NCI-H2081 (cell line): ENCODE data around the gene GPS1.

ENCODE experiments used
- DNase-seq, 2 experiments: peaks; one replicate each; lab custom pipeline; 2025; lab: John Stamatoyannopoulos, UW

GPS1 gene

DNA sequence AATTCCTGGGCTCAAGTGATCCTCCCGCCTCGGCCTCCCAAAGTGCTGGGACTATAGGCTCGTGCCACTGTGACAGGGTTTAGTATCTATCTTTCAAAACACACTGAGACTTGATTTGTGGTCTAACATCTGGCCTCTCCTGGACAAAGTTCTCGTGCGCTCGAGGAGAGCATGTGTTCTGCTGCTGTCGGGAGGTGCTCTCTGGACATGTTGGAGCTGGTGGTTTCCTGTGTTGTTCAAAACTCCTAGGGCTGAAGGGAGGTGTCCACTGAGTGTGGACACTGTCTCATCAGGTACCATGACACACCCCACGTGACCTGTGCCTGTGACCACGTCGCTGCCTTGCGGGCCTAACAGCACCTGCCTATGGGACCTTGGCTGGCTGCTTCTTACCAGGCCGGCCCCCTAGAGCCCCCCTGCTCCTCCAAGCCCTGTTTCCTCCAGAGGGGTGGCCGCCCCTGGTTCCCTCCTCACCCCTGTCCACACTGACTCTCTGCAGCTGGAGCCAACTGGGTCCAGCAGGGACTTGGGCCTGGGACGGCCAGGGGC lies 5.7 kb upstream of the GPS1 start:
- no peak for DNase-seq

DNA sequence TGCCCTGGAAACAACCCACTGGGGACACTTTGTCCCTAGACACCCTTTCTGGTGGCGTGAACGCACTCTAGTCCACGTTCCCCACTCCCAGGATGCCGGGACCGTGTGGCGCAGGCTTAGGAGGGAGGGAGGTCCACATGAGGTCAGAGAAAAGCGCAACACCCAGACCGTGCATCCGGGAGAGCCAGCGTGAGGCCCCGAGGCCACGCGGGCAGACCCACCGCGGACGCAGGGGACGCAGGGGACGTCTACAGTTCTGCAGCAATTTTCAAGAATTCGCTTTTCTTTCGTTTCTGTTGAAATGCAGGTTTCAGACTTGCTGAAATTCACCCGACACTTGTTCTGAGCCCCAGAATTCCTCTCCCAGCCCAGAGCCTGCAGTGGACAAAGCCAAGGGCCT lies 4.8 kb upstream of the GPS1 start:
- DNase-seq = no peak

DNA sequence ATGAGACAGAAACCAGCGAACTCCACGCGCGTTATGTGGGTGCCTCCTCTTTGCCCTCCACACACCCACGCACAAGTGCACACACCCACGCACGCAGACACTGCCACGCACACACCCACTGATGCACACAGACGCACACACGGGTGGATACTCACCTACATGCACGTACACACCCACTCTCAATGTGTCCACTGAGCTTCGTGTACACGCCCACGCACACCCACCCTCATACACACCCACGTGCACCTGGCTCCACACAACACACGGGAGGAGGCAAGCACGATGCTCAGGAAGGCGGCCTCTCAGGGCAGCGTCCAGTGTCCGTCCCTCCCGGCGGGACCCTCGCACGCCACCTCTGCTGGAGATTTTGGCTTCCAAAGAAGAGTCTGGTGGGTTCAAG lies 4.3 kb upstream of the GPS1 start:
- DNase-seq = no peak

DNA sequence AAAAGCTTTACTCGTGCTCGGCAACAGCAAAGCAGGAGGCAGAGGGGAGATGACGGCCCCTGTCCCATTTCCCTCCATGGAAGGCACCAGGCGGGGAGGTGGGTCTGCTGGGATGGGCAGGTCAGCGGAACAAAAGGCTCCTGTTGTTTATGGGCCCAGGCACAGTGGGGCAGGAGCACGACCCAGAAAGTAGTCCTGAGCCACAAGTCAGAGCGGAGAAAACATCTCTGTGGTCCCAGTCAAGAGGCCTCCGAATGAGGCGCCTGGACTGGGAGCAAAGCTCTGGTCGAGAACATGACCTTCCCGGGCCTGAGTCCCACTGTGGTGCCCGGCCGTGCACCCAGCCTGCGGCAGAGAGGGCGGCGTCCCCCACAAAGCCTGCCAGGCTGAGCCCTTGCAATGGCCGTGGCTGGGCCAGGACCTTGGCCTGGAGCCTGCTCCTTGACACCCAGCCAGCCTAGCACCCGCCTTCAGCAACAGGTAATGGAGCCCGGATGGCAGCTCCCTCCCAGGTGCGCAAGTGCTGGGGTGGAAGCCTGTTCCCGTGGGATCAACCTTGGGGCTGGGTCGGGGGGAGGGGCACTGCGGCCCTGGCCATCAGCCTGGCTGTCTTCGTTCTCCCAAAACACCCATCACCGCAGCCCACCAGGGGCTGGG lies 3.7 kb upstream of the GPS1 start:
- DNase-seq = no peak

DNA sequence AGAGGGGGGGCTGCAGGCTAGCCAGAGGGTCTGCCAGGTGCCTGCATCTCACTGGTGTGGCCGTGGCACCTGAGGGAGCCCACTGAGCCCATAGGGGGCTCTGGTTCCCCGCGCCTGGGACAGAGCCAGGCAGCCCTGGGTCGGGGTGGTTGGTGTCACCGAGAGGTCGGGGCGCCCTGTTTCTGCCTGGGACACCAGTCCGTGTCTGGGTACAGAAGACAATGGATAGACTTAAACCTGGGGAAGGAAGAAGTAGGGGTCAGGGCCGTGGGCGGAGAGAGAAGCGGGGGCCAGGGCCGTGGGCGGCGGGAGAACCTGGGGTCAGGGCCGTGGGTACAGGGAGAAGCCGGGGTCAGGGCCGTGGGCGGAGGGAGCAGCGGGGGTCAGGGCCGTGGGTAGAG lies 3.1 kb upstream of the GPS1 start:
- no peak for DNase-seq

DNA sequence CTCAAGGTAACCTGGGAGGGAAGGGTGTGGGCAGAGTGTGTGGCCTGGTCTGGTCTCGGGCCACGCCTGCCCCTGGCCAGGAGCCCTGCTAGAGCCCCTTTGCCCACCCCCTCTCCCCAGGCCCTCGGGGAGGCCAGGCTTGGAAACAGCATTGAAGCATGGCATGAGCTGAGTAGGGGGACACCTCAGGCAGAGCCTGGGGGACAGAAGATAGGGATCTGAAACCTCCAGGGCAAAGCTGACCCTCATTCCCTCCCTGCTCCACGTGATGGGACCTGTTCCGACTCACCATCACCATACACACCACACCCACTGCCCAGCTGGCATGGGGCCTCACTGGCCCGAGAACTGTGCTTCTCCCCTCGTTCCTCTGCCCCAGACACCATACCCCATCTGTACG lies 2.6 kb upstream of the GPS1 start:
- DNase-seq = no peak

DNA sequence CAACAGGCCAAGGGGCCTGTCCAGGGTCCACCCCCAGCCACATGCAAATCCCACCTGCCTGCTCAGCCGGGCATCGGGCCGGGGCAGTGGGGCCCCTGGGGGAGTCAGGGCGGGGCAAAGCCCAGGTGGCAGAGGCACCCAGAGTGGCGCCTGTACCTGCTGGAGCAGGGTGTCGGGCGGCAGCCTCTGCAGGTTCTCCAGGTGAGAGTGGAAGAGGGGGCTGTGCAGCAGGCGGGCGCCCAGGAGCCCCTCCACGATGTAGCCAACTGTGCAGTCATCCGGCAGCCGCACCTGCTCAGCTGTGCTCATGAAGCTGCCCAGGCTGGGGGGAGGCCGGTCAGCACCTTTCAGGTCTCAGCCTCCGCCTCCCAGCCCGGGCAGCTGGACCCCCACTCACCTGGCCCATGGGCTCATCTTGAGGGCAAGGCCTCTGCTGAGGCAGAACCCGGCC lies 2.2 kb upstream of the GPS1 start:
- DNase-seq = no peak

DNA sequence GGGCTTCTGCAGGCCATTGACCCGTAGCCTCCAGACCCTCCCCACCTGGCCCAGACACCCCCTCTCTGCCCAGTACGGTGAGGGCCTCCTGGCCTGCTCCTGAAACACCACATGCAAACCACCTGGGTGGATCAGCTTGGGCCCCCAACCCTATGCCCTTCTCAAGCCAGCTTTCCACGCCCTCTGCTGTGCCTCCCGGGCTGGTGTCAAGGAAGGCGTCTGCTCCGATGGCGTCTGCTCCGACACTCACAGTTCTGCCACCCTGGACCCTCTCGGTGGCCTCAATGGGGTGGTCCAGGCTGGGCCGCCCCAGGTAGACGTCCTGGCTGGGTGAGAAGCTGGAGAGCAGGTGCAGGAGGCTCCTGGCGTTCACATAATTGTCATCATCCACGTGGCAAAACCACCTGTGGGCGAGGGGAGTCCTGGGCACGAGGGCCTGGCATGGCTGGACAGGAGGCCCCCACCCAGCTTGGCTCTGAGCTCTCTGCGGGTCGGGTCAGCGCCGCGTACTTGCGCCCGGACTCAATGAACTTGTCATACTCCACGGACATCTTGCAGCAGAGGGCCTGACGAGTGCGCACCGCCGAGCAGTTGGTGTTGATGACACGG lies 1.4 kb upstream of the GPS1 start:
- DNase-seq = no peak

DNA sequence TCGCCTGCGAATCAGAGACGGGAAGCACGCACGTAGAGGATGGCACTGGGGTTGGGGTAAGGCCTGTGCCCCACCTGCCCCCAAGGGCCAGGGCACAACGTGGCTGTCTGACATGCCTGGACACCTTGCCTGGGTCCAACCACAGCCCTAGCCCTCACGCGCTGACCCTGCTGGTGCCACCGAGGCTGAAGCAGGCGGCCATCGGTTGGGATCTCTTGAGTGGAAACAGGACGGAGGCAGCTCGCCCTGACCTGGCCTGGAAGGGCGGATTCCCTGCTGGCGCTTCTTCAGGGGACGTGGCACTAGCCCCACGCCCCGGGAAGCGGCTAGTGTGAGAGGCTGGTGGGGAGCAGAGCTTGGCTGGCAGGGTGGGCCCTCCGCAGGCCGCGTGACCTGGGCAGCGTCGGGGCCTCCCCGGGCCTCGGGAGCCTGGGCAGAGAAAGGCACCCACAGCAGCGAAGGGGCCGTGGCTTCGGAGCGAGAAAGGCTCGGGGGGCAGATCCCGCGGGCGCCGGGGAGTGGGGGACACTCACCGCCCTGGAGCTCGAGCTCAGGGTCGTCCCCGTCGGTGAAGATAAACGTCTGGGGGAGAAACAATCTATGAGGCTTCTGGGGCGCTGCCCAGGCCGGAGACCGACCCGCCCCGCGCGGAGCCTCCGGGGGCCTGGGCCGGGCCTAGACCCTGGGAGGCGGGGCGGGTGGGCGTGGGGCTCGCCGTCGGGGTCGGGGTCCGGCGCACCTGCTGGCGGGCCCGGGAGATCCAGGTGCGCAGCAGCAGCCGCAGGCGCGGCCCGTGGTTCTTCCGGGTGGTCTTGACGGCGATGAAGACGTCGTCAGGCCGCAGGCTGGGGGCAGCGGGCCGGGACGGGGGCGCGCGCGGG lies 697 bp upstream of the GPS1 start:
- DNase-seq = no peak

DNA sequence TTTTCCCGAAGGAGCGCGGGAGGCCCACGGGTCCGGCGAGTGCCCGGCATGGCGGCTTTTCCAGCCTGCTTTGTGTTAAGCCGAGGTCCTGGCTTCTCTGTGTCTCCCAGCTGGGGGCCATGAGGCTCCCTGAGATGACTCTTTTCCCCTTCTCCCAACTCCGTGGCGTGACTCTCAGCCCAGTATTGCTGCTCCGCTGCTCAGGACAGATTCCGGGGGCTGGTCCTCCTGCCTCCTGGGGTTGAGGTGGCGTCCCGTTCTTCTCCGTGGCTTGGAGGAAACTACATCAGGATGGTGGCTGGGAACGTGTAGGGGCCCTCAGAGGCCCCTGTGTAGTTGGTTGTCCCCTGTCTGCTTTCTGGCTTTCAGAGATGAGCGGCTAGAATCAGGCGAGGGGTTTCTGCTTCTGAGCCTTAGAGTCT lies 951 bp downstream of the GPS1 start:
- DNase-seq = no peak

DNA sequence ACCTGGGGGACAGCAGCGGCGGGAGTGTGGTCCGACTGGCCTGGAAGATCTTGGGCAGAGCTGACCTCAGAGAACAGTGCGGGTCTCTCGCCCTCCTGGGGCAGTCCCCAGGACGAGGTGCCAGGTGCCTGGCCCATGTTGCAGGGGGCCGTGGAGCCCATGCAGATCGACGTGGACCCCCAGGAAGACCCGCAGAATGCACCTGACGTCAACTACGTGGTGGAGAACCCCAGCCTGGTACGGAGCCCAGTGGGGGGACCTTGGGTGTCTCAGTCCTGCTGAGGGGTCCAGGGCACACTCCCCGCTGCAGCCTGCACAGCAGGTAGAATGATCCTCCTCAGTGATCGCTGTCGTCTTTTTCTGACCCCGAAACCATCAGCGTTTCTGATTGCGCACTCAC lies 1.4 kb downstream of the GPS1 start:
- no peak for DNase-seq

DNA sequence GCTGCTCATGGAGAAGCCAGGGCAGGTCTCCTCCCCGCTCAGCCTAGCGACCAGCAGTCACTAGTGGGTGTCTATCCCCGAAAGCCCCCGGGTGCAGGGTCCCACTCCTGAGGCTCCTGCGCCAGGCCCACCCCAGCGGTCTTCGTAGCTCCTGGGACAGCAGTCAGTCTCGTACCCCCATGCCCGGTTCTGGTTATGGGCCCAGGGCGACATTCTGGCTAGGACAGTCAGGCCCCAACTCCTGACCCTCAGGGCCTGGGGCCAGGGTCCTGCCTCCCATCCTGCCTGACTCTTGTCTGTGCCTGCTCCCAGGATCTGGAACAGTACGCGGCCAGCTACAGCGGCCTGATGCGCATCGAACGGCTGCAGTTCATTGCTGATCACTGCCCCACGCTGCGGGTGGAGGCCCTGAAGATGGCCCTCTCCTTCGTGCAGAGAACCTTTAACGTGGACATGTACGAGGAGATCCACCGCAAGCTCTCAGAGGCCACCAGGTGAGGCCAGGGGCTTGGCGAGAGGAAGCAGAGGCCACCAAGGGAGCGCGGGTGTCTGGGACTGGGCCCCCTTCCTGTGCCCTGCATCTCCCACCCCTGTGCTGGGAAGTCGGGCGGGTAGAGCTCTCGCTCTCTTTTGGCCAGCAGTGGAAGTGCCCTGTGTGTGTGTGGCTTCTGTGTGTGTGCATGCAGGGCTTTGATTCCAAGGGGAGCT lies 2.0 kb downstream of the GPS1 start:
- no peak for DNase-seq

DNA sequence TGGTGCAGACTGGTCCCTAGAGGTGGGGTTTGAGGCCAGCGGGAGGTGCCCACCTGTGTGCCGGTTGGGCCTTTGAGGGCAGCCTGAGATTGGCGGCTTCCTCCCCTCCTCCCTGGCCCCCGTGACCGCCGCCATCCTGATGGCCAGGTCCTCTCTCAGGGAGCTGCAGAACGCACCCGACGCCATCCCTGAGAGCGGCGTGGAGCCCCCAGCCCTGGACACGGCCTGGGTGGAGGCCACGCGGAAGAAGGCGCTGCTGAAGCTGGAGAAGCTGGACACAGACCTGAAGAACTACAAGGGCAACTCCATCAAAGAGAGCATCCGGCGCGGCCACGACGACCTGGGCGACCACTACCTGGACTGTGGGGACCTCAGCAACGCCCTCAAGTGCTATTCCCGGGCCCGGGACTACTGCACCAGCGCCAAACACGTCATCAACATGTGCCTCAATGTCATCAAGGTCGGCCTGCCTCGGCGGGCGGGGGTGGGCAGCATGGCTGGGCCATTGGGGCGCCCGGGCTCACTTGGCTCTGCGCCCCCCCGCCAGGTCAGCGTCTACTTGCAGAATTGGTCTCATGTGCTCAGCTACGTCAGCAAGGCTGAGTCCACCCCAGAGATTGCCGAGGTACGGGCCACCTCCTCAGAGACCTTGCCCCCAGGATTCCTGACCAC lies 2.8 kb downstream of the GPS1 start:
- no peak for DNase-seq

DNA sequence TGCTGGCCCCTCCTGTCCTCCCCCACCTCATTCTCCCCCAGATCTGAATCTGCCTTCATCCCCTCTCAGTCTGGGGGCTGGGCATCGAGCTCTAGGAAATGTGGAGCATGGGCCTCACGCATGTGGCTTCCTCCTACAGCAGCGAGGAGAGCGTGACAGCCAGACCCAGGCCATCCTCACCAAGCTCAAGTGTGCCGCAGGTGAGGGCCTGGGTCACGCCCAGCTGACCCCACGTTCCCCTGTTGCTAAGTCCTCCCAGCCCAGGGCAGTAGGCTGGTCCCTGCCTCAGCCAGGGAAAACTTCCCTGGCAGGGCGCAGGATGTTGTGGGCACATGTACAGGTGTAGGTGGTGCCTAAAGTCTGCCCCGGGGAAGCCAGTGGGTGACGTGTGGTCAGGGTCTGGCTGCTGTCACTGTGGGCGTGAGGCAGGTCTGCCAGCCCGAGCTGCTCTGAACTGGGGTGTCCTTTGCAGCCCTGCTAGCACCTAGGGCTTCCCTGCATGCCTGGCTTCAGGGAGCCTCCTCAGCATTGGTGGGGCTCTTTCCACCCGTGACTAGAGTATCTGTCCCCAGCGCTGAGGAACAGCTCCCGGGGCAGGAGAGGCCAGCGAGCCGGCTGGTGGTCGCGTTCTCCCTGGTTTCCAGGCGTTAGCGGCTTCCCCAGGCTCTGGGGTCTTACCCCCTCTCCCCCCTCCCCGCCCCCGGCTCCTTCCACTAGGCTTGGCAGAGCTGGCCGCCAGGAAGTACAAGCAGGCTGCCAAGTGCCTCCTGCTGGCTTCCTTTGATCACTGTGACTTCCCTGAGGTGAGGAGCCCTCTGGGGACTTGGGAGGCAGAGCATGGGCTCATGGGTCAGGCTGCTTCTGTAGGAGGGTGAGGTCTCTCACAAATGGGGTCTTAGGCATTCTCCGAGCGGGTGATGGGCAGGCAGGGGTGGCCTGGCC lies 3.6 kb downstream of the GPS1 start:
- DNase-seq = peak in 1 of 2 experiments; percentile 19

DNA sequence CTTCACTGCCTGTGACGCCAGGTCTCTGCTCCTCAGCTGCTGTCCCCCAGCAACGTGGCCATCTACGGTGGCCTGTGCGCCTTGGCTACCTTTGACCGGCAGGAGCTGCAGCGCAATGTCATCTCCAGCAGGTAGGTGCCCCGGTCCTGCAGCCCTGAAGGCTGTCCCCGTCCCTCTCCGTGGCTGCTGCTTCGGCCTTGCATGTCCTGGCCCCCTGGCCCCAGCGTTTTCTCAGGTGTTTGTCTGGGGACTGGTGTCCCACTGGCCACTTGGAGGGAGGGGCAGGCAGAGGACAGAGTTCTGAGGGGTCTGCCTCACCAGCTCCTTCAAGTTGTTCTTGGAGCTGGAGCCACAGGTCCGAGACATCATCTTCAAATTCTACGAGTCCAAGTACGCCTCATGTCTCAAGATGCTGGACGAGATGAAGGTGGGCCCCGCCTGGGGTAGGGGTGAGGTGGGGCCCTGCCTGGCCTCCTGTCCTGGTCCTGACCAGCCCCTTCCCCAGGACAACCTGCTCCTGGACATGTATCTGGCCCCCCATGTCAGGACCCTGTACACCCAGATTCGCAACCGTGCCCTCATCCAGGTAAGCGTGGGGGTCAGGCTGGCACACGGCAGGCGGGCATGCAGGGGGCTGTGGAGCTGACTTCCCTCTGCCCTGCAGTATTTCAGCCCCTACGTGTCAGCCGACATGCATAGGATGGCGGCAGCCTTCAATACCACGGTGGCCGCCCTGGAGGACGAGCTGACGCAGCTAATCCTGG lies 4.4 kb downstream of the GPS1 start:
- DNase-seq = no peak

DNA sequence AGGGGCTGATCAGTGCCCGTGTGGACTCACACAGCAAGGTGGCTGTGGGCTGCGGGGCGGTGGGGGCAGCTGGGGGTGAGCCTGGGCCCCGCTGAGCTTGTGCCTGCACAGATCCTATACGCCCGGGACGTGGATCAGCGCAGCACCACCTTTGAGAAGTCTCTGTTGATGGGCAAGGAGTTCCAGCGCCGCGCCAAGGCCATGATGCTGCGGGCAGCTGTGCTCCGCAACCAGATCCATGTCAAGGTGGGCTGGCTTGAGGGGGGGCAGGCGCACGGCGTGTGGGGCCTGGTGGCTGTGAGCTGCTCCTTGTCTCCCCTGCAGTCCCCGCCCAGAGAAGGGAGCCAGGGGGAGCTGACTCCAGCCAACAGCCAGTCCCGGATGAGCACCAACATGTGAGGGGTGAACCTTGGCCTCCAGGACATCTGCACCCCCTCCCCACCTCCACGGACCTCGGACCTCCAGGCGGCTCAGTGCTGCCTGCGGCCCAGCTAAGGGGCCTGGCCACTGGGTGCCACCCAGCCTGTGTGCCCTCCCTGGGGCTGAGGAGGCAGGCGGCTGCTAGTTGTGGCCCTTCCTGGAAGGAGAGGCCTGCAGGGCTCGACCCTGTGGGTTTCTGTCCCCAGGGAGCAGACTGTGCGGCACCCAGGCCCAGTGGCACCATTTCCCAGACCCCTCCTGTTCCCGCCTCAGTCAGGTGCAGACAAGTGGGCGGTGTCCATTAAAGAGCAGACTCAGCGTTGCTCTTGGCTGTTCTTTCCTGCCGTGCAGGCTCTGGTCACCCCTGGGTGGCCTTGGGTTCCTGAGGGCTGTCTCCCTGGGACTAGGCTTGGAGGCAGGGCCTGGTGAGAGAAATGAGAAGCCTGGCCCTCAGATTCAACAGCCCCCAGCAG lies 5.3 kb downstream of the GPS1 start:
- peak in 1 of 2 experiments; percentile 10 for DNase-seq

DNA sequence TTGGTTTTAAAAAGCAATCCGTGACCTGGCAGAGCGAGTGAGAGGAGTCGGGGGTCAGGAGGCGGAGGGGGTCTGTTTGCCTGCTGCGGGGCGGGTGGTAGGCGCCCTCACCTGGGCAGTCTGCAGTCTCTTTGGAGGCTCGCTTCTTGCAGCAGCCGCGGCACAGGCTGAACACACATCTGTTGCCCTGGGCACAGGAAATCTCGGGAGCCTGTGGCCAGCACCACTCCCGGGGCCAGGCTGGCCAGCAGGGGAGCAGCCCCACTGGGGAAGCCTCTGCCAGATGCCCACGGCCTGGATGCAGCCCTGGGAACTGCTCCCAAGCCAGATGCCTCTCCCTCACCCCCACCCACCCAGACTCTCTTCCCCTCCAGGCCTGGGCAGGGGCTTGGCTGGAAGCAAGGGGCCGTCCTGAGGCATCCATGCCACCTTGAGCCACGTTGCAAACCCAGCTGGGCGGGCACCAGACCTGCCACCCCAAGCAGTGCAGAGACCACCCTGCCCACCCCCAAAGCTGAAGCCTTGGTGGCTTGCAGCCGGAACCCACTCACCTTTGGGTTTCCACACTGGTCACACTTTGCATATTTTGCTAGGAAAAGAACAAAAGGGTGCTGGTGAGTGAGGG lies 6.6 kb downstream of the GPS1 start:
- no peak for DNase-seq

DNA sequence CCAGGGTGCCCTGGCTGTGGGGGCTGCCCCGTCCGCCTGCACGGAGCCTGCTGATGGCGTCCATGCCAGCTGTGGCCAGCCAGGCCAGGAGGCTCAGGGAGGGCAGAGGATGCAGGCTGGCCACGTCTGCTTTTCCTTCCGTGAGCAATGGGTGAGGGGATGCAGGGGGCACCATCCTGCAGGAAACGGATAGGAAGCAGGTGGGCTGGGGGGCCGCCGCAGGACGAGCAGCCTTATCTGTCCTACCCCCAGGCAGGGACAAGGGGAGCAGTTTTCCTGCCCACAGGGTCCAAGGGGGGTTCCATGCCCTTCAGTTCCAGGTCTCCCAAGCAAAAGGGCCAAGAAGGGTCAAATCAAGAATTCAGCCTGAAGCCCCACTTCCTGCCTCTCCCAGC lies 7.2 kb downstream of the GPS1 start:
- DNase-seq = no peak
